Dermis microvascular lymphatic vessel endothelial cell (primary cell): ENCODE results near the gene APOD. TPM values are rescaled to one million over a fixed set of nuclear protein-coding genes. Genes with fewer than 3 reads are reported as not detected.
A peak's percentile ranks its signal among the peaks of the same experiment; 100 is the strongest.
"Not testable (repeated sequence)": the region's sequence is repeated elsewhere in the genome, so short reads cannot be mapped to it uniquely, and the experiment has no call there.

Experiments used
- DNase-seq, 2 donors: peaks; one replicate each; pipeline versions ENCODE4 v3.0.0 to v3.0.0-alpha.2; 2010; ENCODE audit warnings: low read depth in 2 of 2
- total RNA-seq: library from RNA; depleted of rRNA; stranded (reverse); fragments of >200 nt; gene quantifications from 2 replicates; pipeline ENCODE4 v1.2.1, GENCODE V29; 2014

APOD gene
- total RNA-seq, 1 donor from 2014 or later = 14.5 TPM

DNA sequence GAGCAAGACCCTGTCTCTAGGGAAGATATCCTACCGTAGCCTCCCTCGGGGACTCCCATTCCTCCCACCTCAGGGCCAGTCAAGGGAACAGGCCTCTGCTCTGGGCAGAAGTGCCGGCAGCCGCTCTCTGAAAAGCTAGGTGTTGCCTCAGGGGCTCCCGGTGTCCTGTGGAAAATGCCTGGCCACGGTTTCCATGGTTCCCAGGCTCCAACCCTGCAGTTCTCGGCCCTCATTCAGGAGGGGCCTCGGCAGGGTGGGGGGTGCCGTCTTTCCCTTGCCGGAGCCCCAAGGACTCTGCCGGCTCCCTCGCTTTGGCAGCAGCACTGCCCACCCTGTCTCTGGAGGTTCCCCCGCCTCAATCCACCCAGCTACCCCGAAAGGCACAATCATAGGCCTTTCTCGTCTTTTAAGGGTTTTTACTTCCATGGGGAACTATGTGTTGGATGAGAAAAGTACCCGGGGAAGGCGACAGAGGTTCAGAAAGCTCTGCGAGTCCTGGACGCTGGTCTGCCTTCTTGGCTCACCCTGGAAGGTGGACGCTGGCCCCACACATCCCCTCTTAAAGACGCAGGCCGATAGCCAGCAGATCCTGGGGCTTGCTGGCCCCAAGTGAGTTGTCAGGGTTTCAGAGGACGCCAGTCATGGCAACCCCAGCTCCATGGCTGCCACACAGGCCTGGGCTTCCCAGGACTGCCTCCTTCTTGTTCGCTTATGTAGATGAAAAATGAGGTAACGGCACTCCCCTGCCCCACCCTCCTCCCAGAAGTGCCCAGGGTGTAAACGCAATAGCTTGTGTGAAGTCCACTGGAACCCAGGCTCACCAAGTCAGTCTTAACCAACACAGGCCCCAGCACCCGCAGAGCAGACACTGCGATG lies 34.3 kb upstream of the APOD start:
- not testable (repeated sequence) for DNase-seq

DNA sequence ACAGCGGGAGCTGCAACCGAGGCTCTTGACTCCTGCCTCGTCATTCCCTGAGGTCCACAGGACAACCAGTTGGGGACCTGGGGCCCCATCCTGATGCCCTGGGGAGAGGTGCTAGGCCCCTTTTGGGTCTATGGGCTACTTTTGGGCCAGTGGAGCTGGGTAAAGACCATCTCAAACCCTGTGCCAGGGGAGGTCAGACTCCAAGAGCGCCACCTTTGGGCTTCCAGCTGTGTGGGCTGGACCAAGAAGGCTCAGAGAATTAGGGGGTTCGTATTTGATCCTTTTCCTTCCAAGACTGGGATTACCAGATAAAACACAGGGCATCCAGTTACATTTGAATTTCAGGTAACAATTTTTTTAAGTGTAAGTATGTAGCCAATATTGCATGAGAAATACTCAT lies 33.4 kb upstream of the APOD start:
- DNase-seq = not testable (repeated sequence)

DNA sequence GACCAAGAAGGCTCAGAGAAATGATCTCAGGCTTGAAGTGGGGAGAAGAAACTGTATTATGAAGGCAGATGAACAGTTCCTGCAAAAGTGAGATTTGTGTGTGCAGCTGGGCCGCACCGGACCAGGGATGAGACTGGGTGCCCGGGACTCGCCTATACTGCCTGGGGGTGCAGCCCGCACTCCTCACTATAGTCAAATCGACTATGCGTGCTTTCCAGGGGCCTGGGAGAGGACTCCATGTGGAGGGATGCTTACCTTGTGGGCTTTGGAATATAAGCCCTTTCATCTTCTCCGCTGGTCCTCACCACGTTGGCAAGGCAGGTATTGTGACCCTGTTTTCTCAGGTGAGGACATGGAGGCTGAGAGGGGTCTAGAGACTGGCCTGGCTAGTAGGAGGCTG lies 32.9 kb upstream of the APOD start:
- no peak for DNase-seq

DNA sequence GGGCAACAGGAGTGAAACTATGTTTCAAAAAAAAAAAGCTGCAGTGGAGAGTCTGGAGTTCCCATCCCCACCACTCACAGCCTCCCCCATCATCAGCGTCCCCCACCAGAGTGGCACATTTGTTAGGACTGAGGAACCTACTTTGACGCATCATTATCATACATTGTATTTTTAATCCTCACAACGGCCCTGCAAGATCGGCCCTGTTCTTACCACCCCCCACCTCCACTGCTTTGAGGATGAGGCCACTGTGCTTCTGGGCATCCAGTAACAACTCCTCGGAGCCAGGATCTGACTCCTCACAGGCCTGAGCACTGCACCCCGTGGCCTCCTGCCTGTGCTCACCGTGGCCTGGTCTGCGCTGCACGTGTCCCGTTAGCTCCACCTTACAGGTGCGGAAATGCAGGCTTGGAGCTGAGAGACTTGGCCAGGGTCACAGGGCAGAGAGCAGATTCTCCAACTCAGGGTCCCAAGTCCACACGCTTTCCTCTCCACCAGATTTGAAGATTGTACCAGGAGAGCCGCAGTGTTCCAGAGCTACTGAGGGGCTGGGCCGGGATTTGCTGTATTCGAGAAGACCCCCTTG lies 32.3 kb upstream of the APOD start:
- not testable (repeated sequence) for DNase-seq

DNA sequence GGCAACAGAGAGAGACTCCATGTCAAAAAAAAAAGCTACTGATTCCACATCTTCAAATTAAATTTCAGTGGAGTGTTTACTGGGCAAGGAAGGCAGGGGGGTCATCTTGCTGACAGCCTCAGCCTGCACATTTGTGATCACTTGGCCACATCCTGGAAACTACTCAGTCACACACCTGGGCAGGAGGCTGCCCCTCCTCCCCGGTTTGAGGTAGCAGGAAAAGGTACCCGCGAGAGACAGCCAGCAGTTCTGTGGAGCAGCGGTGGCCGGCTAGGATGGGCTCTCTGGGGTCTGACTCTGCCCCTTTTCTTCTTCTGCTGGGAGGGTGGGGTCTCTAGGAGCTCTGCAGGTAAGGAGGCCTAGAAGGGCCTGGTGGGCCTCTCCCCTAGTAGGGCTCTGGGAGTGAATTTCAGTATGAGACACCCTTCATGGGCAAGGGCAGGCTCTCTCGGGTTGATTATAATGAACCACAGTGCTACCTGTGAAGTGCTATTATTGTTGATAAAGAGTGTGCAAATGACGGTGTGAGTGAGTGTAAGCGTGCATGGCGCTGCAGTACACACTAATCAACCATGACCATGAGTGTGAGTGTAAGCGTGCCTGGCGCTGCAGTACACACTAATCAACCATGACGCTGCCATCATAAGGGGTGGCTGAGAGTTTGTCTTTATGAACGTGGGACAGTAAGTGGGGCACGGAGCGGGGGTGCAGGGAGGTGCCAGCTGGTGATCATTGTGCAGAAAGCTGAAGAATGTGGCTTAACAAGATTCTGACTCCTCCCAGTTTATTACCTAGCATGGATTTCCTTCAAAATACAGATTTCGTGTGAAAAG lies 31.1 kb upstream of the APOD start:
- not testable (repeated sequence) for DNase-seq

DNA sequence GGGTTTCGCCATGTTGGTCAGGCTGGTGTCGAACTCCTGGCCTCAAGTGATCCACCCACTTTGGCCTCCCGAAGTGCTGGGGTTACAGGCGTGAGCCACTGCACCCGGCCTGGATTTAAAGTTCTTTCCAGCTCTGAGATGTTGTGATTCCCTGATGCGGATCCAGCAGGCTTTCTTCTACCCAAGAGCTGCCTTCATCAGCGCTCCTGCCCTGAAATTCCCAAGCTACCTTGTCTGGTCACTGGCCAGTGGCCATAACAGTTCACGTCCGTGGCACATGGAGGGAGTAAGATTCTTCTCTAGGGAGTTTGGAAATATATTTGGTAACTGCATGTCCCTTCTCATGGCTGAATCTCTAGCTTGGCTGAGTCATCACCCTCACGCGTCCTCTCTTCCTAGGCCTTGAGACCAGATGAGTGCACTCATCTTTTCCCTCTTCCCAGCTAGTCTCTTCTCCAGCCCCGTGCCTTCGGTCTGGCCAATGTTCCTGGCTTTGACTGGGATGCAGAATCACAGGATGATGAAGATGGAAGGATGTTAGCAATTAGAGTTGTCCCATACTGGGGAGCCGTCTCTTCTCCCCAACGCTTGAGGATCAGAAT lies 29.8 kb upstream of the APOD start:
- no peak for DNase-seq

DNA sequence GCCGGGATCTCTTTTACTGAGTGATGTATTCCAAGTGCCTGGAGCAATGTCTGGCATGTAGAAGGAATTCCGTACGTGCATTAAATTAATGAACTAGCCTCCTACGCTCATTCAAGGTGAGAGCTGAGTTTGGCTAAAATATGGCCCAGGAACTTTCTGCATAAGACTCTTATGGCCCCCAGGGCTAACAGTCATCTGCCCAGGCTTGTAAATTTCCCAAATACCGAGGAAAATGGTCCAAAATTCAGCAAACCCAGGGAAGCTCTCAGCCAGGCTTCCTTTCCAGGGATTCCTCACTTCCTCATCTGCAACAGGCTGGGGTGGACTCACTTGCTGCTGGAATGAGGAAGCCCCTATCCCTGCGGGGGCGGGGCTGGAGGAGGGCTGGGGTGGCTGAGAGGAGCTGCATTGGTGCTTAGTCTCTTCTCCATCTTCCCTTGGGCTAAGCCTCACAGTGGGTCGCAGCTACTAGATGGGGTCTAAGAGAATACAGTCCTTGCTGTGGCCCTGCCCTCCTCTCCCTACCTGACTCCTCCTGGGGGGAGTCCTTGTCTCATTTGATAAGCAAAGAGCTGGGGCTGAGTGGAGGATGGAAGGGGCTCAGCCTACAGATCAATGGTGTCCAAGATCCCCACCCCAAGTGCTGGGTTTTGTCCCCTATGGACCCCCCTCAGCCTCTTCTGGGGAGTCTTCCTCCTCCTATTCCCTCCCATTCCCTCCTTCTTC lies 28.5 kb upstream of the APOD start:
- DNase-seq = no peak

DNA sequence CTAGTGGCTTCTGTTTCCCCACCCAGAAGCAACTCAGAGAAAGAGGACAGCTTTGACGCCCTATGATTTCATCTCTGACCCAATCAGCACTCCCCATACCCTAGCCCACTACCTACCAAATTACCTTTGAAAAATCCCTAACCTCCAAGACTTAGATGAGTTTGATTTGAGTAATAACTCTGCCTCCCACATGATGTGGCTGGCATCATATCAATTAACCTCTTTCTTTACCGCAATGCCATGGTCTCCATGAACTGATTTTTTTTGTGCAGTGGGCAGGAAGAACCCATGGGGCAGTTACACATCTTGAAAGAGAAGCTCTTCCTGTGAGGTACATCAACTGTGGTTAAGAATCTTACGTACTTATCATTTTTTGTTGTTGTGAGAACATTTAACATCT lies 25.5 kb upstream of the APOD start:
- no peak for DNase-seq

DNA sequence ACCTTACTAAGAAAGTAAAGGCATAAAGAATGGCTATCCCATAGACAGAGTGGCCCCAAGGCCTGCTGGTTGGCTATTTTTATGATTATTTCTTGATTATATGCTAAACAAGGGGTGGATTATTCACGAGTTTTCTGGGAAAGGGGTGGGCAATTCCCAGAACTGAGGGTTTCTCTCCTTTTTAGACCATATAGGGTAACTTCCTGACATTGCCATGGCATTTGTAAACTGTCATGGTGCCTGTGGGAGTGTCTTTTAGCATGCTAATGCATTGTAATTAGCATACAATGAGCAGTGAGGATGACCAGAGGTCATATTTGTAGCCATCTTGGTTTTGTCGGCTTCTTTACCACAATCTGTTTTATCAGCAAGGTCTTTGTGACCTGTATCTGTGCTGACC lies 18.0 kb upstream of the APOD start:
- DNase-seq = not testable (repeated sequence)

DNA sequence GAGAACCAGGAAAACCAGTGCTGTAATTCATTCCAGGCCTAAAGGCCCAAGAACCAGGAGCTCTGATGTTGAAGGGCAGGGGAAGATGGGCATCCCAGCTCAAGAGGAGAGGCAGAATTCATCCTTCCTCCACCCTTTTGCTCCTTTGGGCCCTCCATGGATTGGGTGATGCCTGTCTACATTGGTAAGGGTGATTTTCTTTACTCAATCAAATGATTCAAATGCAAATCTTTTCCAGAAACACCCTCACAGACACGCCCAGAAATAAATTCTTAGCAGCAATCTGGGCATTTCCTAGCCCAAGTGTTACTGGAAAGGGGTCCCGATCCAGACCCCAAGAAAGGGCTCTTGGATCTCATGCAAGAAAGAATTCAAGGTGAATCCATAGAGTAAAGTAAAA lies 17.6 kb upstream of the APOD start:
- no peak for DNase-seq

DNA sequence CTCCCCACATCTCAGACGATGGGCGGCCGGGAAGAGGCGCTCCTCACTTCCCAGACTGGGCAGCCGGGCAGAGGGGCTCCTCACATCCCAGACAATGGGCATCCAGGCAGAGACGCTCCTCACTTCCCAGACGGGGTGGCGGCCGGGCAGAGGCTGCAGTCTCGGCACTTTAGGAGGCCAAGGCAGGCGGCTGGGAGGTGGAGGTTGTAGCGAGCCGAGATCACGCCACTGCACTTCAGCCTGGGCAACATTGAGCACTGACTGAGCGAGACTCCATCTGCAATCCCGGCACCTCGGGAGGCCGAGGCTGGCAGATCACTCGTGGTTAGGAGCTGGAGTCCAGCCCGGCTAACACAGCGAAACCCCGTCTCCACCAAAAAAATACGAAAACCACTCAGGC lies 16.2 kb upstream of the APOD start:
- not testable (repeated sequence) for DNase-seq

DNA sequence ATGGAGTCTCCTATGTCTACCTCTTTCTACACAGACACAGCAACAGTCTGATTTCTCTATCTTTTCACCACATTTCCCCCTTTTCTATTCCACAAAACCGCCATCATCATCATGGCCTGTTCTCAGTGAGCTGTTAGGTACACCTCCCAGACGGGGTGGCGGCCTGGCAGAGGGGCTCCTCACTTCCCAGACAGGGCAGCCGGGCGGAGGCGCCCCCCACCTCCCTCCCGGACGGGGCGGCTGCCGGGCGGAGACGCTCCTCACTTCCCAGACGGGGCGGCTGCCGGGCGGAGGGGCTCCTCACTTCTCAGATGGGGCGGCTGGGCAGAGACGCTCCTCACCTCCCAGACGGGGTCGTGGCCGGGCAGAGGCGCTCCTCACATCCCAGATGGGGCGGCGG lies 15.8 kb upstream of the APOD start:
- not testable (repeated sequence) for DNase-seq

DNA sequence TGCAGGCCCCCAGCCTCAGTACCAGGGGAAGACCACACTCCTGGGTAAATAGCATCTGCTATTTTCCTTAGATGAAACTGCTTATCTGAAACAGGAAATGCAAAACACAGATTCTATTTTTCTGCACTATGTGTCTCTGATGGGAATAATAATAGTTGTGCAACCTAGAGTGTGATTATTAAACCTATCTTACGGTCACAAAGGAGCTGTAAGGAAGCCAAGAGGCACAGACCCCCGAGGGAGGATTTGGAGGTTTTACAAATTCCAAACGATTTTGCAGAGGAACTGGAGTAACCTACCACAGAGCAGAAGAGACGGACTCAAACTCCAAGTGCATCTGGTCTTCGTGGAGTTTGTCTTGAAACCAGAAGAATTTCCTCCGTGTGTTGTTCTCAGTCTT lies 14.1 kb upstream of the APOD start:
- DNase-seq = no peak

DNA sequence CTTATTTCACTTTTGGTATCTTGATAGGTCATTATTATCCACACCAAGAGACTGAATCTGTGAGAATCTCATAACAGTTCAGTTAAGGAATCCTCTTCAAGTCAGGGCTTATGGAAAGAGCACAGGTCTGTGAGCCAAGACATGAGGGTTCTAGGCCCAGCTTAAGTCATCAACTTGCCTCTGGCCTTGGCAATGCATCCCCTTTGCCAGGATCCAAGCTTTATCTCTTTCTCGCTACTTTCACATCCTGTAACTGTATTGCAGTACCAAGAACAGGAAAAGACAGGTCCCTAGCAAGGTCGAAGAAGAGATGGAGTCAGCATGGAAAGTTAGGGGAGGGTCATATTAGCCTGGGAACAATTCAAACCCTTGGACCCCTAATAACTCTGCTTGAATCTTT lies 13.5 kb upstream of the APOD start:
- no peak for DNase-seq

DNA sequence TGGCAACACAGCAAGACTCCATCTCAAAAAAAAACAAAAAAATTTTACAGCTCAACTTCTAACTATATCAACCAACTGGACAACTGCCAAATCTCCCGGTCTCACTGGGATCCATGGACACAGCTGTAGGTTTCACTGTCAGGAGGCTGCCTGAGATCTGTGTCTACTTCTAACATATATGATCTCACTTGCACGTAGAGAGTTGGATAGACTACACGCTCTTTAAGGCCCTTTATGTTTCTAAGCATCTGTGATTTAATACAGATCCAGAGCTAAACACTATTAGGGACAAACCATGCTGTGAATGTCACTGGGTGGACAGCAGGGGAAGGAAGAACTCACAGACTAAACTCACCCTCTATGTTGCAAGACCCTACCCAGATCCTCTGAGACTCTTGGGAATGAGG lies 13.0 kb upstream of the APOD start:
- DNase-seq = no peak

DNA sequence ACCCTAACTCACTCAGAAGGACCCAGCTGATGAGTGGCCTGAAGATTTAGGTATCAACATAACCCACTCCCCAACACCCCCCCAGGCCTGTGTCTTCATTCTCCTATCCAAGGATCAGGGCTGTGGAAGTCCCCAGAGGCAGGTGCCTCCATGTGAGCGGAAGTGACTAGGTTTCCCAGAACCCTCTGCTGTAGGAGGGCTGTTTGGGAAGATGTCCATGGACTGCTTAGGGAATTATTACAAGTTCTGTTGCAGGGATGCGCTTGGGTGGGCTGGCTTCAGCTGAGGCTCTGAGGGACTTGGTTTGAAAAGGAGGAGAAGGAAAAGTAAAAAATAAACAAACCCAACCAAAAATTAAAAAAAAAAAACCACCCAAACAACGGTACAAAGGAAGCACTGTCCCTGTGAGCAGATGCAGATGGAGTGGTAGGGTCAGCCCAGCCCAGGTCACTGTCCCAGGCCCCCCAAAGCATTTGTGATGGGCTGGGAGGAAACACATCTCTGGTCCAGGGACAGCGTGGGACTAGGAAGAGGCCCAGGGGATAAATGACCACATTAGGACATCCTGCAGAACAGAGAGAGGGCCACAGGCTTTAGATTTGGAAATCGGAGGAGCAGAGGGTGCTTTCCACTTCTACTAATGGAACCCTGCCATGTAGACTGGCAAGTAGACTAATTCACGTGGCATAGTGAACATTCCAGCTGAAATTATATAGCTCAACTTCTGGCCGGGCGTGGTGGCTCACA lies 12.2 kb upstream of the APOD start:
- DNase-seq = no peak

DNA sequence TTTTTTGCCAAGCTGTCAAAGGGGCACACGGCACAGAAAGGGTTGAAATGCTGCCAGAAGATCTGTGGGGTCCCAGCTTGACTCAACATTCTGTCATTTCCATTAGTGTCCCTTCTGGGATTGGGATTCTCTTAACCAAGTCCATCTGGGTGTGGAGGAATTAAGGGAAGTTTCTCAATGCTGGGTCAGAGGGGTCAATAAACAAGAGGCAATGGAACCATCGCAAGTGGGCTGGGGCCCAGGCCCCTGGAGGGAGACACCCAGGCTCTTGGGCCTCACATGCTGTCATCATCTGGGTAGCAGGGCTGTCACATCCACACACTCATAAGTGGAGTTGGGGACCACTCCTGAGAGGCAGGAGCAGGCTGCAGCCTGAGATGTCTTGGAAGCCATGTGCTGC lies 8.1 kb upstream of the APOD start:
- DNase-seq = no peak

DNA sequence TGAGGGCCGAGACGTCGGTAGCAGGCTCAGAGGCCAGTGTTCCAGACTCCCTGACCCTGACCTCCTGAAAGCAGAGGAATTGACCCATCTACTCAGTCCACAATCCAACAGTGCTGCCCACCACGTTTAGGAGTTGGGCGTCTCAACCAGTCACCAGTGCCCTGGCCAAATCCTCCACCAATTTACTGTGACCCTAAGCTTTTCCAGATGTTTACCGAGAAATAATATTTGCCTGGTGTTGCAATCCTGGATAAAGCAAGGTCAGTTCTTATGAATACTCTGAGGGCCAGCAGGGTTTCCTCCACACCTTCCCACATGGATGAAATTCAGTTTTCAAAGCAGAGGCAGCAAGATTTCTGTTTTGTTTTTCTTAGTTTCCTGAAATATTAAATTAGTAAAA lies 7.5 kb upstream of the APOD start:
- no peak for DNase-seq

DNA sequence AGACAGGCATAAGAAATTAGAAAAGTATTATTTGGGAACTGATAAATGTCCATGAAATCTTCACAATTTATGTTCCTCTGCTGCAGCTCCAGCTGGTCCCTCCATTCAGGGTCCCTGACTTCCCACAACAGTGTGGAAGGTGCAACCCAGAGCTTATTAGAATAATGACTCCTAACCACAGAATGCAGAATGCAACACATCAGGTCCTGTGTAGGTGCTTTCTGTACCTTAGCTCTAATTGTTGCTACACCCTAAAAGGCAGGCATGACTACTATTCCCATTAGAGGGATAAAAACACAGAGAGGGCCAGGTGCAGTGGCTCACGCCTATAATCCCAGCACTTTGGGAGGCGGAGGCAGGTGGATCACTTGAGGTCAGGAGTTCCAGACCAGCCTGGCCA lies 6.6 kb upstream of the APOD start:
- DNase-seq = not testable (repeated sequence)

DNA sequence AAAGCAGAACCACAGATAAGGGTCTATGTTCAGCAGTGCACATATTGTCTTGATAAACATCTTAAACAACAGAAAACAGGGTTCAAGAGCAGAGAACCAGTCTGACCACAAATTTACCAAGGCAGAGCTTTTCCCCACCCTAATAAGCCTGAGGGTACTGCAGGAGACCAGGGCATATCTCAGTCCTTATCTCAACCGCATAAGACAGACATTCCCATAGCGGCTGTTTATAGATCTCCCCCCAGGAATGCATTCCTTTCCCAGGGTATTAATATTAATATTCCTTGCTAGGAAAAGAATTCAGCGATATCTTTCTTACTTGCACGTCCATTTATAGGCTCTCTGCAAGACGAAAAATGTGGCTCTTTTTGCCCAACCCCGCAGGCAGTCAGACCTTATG lies 6.1 kb upstream of the APOD start:
- DNase-seq = not testable (repeated sequence)

DNA sequence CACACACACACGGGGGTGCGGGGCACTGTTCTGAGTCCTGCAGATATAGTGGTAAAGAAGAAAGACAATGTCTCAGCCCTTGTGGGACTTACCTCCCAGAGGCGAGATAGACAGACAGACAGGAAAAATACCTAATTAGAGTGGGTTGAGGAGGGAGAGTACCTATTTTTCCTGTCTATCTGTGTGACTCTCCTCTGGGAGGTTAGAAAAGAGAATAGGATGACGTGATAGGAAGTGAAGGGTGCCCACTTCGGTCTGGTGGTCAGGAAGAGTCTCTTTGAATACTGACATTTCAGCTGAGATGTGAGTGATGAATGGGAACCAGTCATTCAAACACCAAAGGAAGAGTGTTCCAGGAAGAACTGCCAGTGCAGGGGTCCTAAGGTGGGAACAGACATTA lies 4.1 kb upstream of the APOD start:
- DNase-seq = peak; percentile 55 to 69
